K562 (cell line): Measurements from ENCODE around the gene RDH5. TPM values are rescaled to one million over a fixed set of nuclear protein-coding genes. Genes with fewer than 3 reads are reported as not detected.
A peak's percentile ranks its signal among the peaks of the same experiment; 100 is the strongest.

Experiments used
- ATF1 ChIP-seq, 2 experiments: fragments of 450-650 bp in 1 of 2; IDR thresholded peaks; 2 replicates each; pipeline ENCODE4 v1.6.1; 2016; ENCODE audit warnings: missing compliant biosample characterization in 1 of 2, missing genetic modification characterization in 1 of 2
- BCL6 ChIP-seq: fragments of 250-450 bp; sonication (Bioruptor Pico); IDR thresholded peaks from 2 replicates; pipeline ENCODE4 v1.4.0; 2020
- ETS2 ChIP-seq: IDR thresholded peaks from 2 replicates; pipeline ENCODE4 v1.6.1; 2016; ENCODE audit warnings: borderline replicate concordance, missing genetic modification characterization, mild to moderate bottlenecking, moderate library complexity, missing compliant biosample characterization; ENCODE audit not compliant: poor library complexity, severe bottlenecking
- GABPB1 ChIP-seq: sonication (generic); formaldehyde crosslinking; IDR thresholded peaks from 2 replicates; pipeline ENCODE4 v1.8.0; 2022; ENCODE audit warnings: mild to moderate bottlenecking, missing genetic modification reagents
- HIVEP1 ChIP-seq: fragments of 250-450 bp; sonication (Bioruptor Pico); IDR thresholded peaks from 2 replicates; pipeline ENCODE4 v1.4.0; 2020; ENCODE audit warnings: mild to moderate bottlenecking
- KAT8 ChIP-seq: fragments of 450-650 bp; IDR thresholded peaks from 2 replicates; pipeline ENCODE4 v1.6.1; 2016; ENCODE audit warnings: low read depth, mild to moderate bottlenecking
- LEF1 ChIP-seq: fragments of 450-650 bp; IDR thresholded peaks from 2 replicates; pipeline ENCODE4 v1.6.1; 2016; ENCODE audit warnings: mild to moderate bottlenecking
- NBN ChIP-seq: fragments of 450-650 bp; IDR thresholded peaks from 2 replicates; pipeline ENCODE4 v1.6.1; 2016; ENCODE audit warnings: low read depth, mild to moderate bottlenecking
- NFRKB ChIP-seq: fragments of 450-650 bp; IDR thresholded peaks from 2 replicates; pipeline ENCODE4 v1.6.1; 2016; ENCODE audit warnings: low read depth
- POLR2A ChIP-seq: fragments of 450-650 bp; conservative IDR thresholded peaks from 2 replicates; pipeline ENCODE4 v1.6.1; 2016
- RBM14 ChIP-seq: fragments of 200-400 bp; formaldehyde crosslinking; IDR thresholded peaks from 2 replicates; pipeline ENCODE4 v1.6.1; 2018; ENCODE audit warnings: low read depth, mild to moderate bottlenecking, low read length, moderate library complexity, borderline replicate concordance; ENCODE audit not compliant: insufficient read depth
- SIX5 ChIP-seq, 2 experiments: IDR thresholded peaks; 2 replicates each; pipeline ENCODE4 v1.6.1; 2011; ENCODE audit warnings: low read length in 2 of 2, borderline replicate concordance in 1 of 2, low read depth in 1 of 2, mild to moderate bottlenecking in 1 of 2, moderate library complexity in 1 of 2; ENCODE audit not compliant: insufficient read depth in 1 of 2
- SPI1 ChIP-seq: IDR thresholded peaks from 2 replicates; pipeline ENCODE4 v1.6.1; 2011; ENCODE audit warnings: low read depth, low read length, control low read depth, borderline replicate concordance
- SRSF1 ChIP-seq: fragments of 200-400 bp; formaldehyde crosslinking; IDR thresholded peaks from 2 replicates; pipeline ENCODE4 v1.6.1; 2017; ENCODE audit warnings: mild to moderate bottlenecking, low read depth, low read length, moderate library complexity
- TAL1 ChIP-seq: fragments of 450-650 bp; IDR thresholded peaks from 2 replicates; pipeline ENCODE4 v1.6.1; 2016; ENCODE audit warnings: mild to moderate bottlenecking
- TRIM24 ChIP-seq, 2 experiments: fragments of 450-650 bp; IDR thresholded peaks; 2 replicates each; pipeline ENCODE4 v1.6.1; 2016
- U2AF1 ChIP-seq: fragments of 200-400 bp; formaldehyde crosslinking; optimal IDR thresholded peaks from 2 replicates; pipeline ENCODE3; 2017; ENCODE audit warnings: mild to moderate bottlenecking, low read depth, low read length, moderate library complexity
- ZKSCAN8 ChIP-seq: fragments of 200-800 bp; sonication (Bioruptor generic); IDR thresholded peaks from 2 replicates; pipeline ENCODE4 v1.6.1; 2016; ENCODE audit warnings: missing genetic modification characterization, missing compliant biosample characterization
- ZNF12 ChIP-seq: sonication (generic); formaldehyde crosslinking; IDR thresholded peaks from 2 replicates; pipeline ENCODE4 v1.4.0; 2020; ENCODE audit warnings: mild to moderate bottlenecking, missing genetic modification reagents
- ZNF217 ChIP-seq: sonication (generic); formaldehyde crosslinking; IDR thresholded peaks from 2 replicates; pipeline ENCODE4 v1.8.0; 2022; ENCODE audit warnings: mild to moderate bottlenecking, missing genetic modification reagents
- ZNF75A ChIP-seq: fragments of 450-650 bp; formaldehyde crosslinking; IDR thresholded peaks from 2 replicates; pipeline ENCODE4 v1.4.0; 2020; ENCODE audit warnings: mild to moderate bottlenecking
- polyA plus RNA-seq, 8 experiments: library from polyadenylated mRNA; depleted of rRNA in 4 of 8; stranded (reverse) in 5 of 8; unstranded in 3 of 8; fragments of >200 nt; fragmentation: Nextera tagmentation in 2 of 8; fragmentation: Illumina TruSeq in 1 of 8; extraction: Ambion mirVana in 2 of 8; extraction: Trizol in 1 of 8; gene quantifications; 2 replicates each; pipeline versions ENCODE4 v1.2.1 to v1.2.3, GENCODE V29; 2011 to 2014; ENCODE audit warnings: inconsistent platforms in 1 of 8, missing spikeins in 1 of 8
- total RNA-seq, 7 experiments: library from RNA; depleted of rRNA in 6 of 7; stranded (reverse); fragments of >200 nt in 6 of 7; fragmentation: Illumina TruSeq in 2 of 7; extraction: Trizol in 2 of 7; gene quantifications; 2 replicates each; pipeline versions ENCODE4 v1.2.1 to v1.2.3, GENCODE V29; 2011 to 2021; ENCODE audit warnings: low replicate concordance in 1 of 7
- TF ChIP-seq, protein P1 (sequence below), 2 experiments: fragments of 450-650 bp; IDR thresholded peaks; 2 replicates each; pipeline ENCODE4 v1.6.1; 2016; ENCODE audit warnings: mild to moderate bottlenecking in 2 of 2, borderline replicate concordance in 1 of 2, low read depth in 1 of 2, moderate library complexity in 1 of 2

Gene RDH5
- total and polyA plus RNA-seq, 9 of the 15 experiments (the other 6 are each of a cell fraction or from before 2014, with no cell fraction given), result 0.28 to 2.0 (median 1.1) TPM; not detected in 1

DNA sequence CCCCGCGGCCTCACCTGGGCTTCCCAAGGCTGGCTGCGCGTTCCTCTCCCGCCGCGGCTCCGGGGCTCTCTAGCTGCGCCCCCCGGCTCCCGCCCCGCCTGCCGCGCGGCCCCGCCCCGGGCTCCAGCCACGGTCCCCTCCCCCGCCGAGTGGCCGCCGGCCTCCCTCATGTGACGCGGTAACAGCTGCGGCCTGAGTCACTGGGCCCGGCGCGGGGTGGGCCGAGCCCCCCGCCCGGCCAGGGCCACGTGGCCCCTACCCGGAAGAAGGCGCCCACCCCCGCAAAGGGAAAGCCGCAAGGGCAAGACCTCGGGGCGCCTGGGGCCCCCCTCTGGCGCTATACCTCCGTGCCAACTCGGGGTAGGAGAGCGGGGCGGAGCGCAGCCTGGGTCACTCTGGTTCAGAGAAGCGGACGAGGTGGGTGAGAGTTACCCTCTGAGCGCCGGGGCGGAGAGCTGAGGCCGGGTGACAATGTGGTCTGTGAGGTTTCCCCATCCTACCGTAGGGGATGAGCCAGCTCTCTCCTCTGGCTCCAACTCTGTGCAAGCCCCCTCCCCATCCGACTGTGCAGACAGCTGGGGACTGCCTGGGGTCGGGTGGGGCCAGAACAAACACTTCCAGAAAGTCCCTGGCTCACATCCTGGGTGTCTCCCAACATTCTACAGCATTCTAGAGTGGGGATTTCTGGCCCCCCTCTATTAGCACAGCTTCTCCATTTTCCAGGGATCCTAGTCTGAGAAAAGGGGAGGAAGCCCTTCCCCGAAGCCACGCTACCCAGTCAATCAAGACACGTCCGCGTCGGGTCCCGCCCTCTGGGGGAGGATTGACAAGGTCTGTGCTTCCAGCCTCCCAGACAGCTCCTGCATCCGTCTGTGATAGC, 9.0 kb downstream of the RDH5 start, which contains the start of gene CD63 (continued):
- no peak for TF ChIP-seq ZNF217 (CRISPR knock-in tag)
- 0 out of 2 replicates have a peak, but pooled peaks have one; percentile 26 for TF ChIP-seq ZNF12 (CRISPR knock-in tag)
- no peak for TF ChIP-seq HIVEP1 (CRISPR knock-in tag)
- TF ChIP-seq SIX5 (IDR thresholded peaks at IDR 0.05; ENCODE audit: borderline replicate concordance in 1 of 2, insufficient read depth in 1 of 2, low read depth in 1 of 2, low read length in 2 of 2), result no peak
- TF ChIP-seq ATF1 (CRISPR knock-in tag; IDR thresholded peaks at IDR 0.05), result 0 out of 2 replicates have a peak, but pooled peaks have one; percentile 27
- TF ChIP-seq ATF1 (tag; IDR thresholded peaks at IDR 0.05), result peak; percentile 90
- no peak for TF ChIP-seq ETS2 (tag)
- TF ChIP-seq ZNF75A, result no peak
- no peak for TF ChIP-seq SRSF1
- TF ChIP-seq NFRKB, result peak; percentile 86
- TF ChIP-seq RBM14, result no peak
- TF ChIP-seq GABPB1 (CRISPR knock-in tag), result peak; percentile 61; the same call in 1 of the 2 replicates
- no peak for TF ChIP-seq KAT8
- TF ChIP-seq POLR2A, result peak; percentile 74
- TF ChIP-seq NBN, result no peak
- TF ChIP-seq ZKSCAN8, result no peak
- peak; percentile 62; the same call in 1 of the 2 replicates for TF ChIP-seq SPI1
- TF ChIP-seq U2AF1, result no peak
- TF ChIP-seq TRIM24 (IDR thresholded peaks at IDR 0.05), result peak in 1 of 2 experiments; percentile 47; a peak in 1 of 4 replicates
- no peak for TF ChIP-seq TAL1
- TF ChIP-seq, protein P1, sequence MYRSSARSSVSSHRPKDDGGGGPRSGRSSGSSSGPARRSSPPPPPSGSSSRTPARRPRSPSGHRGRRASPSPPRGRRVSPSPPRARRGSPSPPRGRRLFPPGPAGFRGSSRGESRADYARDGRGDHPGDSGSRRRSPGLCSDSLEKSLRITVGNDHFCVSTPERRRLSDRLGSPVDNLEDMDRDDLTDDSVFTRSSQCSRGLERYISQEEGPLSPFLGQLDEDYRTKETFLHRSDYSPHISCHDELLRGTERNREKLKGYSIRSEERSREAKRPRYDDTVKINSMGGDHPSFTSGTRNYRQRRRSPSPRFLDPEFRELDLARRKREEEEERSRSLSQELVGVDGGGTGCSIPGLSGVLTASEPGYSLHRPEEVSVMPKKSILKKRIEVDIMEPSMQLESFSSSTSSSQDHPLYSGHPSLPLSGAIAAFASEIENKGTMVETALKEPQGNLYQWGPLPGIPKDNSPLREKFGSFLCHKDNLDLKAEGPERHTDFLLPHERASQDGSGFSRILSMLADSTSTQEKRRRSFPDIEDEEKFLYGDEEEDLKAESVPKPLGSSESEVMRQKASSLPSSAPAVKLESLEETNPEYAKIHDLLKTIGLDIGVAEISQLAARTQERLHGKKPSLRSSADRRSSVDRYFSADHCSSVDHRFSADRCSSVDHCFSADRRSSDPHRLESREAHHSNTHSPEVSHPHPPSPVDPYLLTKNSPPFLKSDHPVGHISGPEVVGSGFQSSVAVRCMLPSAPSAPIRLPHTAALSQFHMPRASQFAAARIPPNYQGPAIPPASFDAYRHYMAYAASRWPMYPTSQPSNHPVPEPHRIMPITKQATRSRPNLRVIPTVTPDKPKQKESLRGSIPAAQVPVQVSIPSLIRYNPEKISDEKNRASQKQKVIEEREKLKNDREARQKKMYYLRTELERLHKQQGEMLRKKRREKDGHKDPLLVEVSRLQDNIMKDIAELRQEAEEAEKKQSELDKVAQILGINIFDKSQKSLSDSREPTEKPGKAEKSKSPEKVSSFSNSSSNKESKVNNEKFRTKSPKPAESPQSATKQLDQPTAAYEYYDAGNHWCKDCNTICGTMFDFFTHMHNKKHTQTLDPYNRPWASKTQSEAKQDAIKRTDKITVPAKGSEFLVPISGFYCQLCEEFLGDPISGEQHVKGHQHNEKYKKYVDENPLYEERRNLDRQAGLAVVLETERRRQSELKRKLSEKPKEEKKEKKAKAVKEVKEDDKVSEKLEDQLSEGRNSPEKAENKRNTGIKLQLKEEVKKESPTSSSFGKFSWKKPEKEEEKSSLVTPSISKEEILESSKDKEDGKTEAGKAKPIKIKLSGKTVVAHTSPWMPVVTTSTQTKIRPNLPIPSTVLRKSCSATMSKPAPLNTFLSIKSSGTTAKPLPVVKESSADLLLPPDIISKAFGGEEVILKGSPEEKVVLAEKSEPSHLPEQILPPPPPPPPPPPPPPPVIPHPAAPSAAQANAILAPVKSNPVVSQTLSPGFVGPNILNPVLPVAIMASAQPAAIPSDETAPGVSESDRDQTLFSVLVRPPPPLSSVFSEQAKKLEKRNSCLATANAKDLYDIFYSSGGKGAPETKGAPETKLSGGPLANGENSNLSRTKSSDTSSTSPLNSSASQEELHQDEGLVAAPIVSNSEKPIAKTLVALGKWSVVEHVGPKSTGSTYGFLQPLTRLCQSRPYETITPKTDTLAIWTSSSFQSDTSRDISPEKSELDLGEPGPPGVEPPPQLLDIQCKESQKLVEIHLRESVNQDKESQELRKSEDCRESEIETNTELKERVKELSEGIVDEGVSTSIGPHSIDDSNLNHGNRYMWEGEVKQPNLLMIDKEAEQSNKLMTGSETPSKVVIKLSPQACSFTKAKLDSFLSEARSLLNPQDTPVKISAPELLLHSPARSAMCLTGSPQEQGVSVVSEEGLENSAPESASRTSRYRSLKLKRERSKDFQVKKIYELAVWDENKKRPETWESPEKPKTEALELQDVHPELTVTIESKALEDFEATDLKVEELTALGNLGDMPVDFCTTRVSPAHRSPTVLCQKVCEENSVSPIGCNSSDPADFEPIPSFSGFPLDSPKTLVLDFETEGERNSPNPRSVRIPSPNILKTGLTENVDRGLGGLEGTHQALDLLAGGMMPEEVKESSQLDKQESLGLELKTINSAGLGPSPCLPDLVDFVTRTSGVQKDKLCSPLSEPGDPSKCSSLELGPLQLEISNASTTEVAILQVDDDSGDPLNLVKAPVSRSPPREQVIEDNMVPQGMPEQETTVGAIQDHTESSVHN (IDR thresholded peaks at IDR 0.05; ENCODE audit: borderline replicate concordance in 1 of 2, low read depth in 1 of 2), result peak in 1 of 2 experiments; percentile 73; a peak in 2 of 4 replicates
- TF ChIP-seq BCL6 (CRISPR knock-in tag), result no peak
- TF ChIP-seq LEF1, result 0 out of 2 replicates have a peak, but pooled peaks have one; percentile 43
